Activated T-cell treated with anti-CD3 and anti-CD28 coated beads, Interleukin-2, amount 50 U/mL, for 24 hours (primary cell): ENCODE data around the gene APLN.

Experiments
- DNase-seq: peaks from one replicate; pipeline ENCODE4 v3.0.0-alpha.2; 2020
- H3K27ac Mint-ChIP-seq: 2 replicates; pipeline ENCODE4 v1.8.0; 2020; ENCODE audit warnings: mild to moderate bottlenecking, mixed read lengths
- H3K27me3 Mint-ChIP-seq: 2 replicates; pipeline ENCODE4 v1.8.0; 2020; ENCODE audit warnings: mixed read lengths
- H3K36me3 Mint-ChIP-seq: 2 replicates; pipeline ENCODE4 v1.8.0; 2020; ENCODE audit warnings: low read depth, mixed read lengths
- H3K4me1 Mint-ChIP-seq: 2 replicates; pipeline ENCODE4 v1.8.0; 2020; ENCODE audit warnings: low read depth, mixed read lengths
- H3K4me3 Mint-ChIP-seq: 2 replicates; pipeline ENCODE4 v1.8.0; 2020; ENCODE audit warnings: mild to moderate bottlenecking, moderate library complexity, mixed read lengths
- H3K9me3 Mint-ChIP-seq: 2 replicates; pipeline ENCODE4 v1.8.0; 2020; ENCODE audit warnings: mixed read lengths

The APLN gene

DNA sequence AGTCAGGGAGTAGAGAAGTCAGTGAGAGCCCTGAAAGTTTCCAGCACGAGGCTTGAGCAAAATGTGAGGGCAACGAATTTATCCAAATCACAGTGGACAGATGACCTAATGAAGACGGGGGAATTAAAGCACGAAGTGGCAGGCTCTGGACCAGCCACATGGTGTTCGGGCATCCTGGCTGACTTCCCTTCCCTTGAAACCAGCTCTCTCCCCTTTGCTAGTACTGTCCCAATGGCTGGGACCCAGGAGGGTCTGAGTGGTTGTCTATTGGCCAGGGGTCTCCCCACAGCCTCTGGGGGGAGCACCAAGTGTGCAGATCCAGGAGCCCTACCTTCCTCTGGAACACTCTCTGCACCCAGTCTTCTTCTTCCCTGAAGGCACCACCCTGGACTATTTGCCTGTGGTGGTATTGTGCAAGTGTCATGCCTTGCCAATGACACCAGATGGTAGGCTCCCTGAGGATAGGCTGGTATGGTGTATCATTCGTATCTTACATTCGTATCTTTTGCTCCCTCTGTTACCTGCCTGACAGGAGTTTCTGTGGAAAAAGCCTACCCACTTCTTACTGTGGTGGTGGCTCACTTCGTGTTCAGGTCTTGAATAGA is 2.1 kb downstream of the APLN start:
- H3K36me3 Mint-ChIP-seq, result no peaks in the 10 kb centered on the region
- no peaks in the 10 kb centered on the region for H3K9me3 Mint-ChIP-seq
- H3K4me3 Mint-ChIP-seq, result no peak overlapping the region
- no peak overlapping the region for H3K27ac Mint-ChIP-seq
- peaks cover 10% of the 10 kb centered on the region for H3K4me1 Mint-ChIP-seq
- H3K27me3 Mint-ChIP-seq, result peaks cover 55% of the 10 kb centered on the region
- no peak for DNase-seq

DNA sequence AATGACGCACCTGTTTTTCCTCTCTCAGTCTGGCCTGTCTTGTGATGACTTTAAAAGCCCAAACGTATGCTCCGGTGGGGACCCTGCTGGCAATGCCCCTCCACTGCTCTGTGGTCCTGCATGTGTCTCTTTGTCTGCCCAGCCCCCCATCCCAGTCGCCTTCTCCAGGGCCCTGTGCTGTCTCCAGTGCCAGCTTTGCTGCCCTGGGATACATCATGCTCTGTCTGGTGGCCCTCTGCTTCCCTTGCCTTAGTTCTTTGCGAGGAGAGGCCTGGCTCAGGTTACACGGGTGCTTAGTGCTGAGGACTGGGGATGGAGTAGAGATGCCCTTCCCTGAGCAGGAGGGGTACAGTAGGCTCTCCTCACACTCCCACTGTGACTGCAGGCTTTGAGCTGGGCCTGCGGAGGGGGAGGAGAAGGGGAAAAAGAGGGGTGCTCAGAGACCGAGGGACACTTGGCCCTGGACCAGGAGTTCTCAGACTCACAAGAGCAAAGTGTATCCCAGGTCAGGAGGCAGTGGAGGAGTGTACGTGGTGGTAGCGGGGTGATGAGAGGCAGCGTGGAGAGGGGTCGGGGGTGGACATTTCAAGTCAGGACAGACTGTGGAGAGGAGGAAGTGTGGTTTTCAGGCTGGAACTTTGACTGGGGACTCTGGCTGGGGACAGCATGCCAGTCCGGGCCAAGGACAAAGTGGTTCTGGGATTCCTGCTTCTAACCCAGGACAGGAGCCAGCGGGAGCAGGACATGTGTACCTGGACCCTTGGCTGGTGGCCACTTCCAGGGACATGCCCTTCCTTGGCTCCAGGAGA is 2.8 kb downstream of the APLN start:
- Mint-ChIP-seq H3K27ac (no peak overlapping the region), H3K9me3 (no peaks in the 10 kb centered on the region), H3K4me1 (peaks cover 10% of the 10 kb centered on the region), H3K36me3 (no peaks in the 10 kb centered on the region), H3K27me3 (peaks cover 59% of the 10 kb centered on the region), H3K4me3 (no peak overlapping the region)
- DNase-seq, result no peak

DNA sequence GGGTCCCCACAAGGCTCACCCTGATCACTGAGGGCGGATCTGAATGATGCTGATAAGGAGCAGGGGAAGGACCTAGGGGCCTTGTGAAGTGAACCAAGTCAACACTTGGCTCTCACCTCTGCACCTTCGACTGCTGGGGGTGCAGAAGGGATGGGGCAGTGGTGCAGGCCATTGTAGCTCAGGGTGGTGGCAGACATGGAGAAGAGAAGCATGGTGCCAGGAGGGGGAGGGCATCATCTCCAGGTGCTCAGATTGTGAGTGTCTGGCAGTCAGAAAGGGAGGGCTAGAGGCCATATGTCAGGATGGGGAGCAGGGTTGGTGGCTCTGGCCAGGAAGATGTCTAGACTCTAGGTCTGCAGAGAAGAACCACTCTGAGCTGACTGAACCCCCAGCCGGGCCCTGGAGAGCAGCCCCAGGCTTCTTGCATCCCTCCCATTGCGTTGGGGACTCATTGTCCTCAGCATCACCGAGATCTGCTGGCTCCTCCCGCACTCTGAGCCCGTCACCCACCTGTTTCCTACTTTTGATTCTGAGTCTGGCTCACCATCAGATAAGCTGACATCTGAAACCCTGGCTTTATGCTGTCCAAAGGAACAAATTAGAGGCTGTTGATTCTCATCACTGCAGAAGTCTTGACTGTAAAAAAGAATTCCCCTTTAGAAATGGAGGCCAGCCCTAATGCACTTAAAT is 3.8 kb downstream of the APLN start:
- Mint-ChIP-seq H3K27me3 (peaks cover 59% of the 10 kb centered on the region), H3K36me3 (no peaks in the 10 kb centered on the region), H3K27ac (no peak overlapping the region), H3K4me3 (no peak overlapping the region), H3K9me3 (no peaks in the 10 kb centered on the region), H3K4me1 (peaks cover 10% of the 10 kb centered on the region)
- DNase-seq, result no peak

DNA sequence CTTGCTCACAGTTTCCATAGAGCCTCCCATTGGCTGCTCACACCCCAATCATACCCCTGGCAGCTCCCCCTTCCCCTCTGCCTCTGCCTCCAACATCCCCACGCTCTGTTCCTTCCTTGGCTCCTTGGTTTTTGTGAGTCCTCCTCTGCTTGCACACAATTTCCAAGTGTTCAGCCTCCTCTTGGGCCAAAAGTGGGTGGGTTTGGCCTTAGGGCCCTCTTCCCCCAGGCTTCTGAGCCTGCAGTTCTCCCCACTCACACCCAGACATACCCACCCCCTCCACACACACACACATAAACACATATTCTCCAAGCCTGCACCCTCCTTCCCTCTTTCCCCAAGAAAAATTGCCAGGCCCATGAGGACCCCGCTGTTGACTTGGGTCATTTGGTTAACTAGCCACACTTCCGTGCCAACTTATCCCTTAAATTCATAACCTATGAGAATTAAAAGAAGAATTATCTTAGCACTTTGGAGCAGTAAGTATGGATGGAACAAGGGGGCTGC is 4.5 kb downstream of the APLN start:
- no peak for DNase-seq

DNA sequence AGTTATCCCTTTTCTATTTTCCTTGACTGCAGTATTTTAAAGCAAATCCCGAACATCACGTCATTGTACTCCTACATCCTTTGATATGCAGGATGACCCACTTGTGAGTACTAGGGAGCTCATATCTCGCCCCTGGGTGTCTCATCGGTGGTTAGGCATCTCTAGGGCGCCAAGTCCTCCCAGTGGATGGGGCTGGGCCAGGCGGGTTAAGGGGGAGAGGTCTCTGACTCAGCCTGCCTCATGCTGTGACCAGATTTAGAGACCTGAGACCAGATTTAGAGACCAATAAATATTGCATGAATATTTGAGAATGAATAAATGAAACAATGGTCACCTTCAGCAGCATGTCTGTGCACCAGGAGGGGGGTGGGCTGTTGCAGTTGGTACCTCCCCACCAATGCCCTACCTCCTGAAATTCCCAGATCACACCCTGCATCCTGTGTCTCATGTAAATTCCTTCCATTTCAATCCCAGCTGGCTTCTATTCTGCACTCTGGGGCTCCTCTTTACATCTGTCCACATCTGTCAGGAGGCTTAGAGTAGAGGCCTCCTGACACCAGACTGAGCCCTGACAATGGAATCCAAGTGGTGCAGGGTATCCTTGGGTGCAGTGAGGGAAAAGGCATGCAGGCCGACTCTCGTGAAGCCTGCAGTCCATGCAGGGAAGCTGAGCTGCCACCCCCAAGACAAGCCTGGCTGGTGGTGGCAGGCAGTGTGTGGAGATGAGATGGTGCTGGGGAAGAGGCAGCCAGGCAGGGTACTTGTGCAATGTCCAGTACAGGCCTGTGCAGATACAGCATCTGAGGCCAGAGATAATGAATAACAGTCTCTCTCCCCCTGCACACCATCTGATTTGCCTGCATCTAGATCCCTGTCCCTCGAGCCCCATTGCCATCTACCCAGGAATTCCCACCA is 5.2 kb downstream of the APLN start:
- DNase-seq, result no peak
- Mint-ChIP-seq H3K36me3 (no peaks in the 10 kb centered on the region), H3K4me3 (no peak overlapping the region), H3K4me1 (peaks cover 3% of the 10 kb centered on the region), H3K9me3 (no peaks in the 10 kb centered on the region), H3K27me3 (peaks cover 57% of the 10 kb centered on the region), H3K27ac (no peak overlapping the region)

More for the DNA sequence above, 4.5 kb downstream of the APLN start:
- H3K36me3 Mint-ChIP-seq, result no peaks in the 10 kb centered on the region
- peaks cover 3% of the 10 kb centered on the region for H3K4me1 Mint-ChIP-seq
- H3K27me3 Mint-ChIP-seq, result peaks cover 53% of the 10 kb centered on the region
- no peaks in the 10 kb centered on the region for H3K9me3 Mint-ChIP-seq
- no peak overlapping the region for H3K27ac Mint-ChIP-seq
- no peak overlapping the region for H3K4me3 Mint-ChIP-seq

DNA sequence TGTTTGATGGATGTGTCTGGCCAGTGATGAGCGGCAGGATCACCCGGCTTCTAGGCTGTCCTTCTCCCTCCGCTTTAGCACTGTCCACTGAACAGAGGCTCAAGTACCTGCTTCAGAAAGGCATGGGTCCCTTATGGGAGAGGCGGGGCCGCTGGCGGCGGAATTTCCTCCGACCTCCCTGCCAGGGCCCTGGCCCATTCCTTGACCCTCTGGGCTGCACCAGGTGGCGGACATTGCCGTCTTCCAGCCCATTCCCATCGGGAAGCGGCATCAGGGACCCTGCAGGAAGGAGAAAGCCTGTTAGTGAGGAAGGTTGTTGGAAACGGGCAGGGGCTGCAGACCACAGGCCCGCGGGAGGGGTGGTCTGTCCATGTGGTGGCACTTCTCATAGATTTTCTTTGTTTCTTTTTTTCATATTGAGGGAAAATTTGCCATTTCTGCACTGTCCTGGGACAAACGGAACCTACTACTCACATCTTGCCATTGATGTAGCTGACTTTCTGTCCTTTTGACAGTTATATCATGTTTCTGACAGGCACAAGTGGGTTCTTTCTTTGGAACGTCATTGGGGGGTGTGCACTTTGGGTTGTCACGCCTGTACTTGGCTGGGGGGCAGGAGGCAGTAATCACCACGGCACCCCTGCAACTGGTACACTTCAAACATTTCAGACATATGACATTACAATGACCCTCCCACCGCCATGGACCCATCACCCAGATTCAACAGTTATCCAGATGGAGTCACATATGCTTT is 6.1 kb downstream of the APLN start:
- Mint-ChIP-seq H3K27ac (no peak overlapping the region), H3K4me3 (no peak overlapping the region)

DNA sequence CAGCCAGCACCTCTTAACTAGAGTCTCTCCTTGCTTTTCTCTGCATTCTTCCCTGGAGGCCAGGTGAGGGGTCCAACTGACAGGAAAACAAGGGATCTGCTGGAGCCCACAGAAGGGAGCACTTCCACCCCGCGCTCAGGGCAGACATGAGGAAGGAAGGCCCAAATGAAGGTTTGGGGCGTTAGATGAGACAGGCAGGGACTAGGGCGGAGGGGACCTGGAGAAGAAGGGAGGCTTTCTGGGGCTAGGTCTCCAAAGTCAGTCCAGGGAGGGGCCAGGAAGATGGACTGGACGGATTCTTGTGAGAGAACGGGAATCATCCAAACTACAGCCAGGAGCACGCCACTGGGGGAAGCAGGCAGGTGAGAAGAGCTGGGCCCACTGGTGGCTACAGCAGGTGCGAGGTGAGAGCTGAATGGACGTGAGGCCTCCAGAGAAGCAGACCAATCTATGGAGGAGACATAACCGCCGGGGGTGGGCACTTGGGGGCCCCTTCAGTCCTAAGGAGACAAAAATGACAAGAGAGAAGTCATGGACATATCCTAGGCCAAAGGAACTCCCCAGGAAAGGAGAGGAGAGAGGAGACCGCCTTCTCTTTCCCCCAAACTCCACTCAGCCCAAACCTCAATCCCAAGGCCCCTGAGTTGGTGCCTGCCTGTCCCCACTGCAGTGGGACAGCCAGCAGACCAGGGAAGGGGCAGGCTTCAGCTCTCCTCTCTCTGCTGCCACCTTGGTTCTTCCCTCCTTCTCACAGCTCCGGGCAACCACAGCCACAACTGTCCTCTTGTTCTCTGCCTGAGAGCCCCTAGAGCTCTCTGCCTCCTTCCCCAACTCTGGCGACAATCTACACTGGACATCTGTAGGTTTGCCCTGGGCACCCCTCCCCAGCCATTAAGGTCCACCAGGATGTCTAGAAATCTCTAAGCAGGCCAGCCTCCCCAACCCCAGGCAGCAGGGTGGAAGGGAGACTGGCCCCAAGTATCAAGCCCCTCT is 7.0 kb downstream of the APLN start:
- Mint-ChIP-seq H3K9me3 (no peaks in the 10 kb centered on the region), H3K4me1 (no peaks in the 10 kb centered on the region), H3K27ac (no peak overlapping the region), H3K4me3 (no peak overlapping the region), H3K27me3 (peaks cover 50% of the 10 kb centered on the region), H3K36me3 (no peaks in the 10 kb centered on the region)
- no peak for DNase-seq

More for the DNA sequence above, 6.1 kb downstream of the APLN start:
- Mint-ChIP-seq H3K36me3 (no peaks in the 10 kb centered on the region), H3K27me3 (peaks cover 54% of the 10 kb centered on the region), H3K4me1 (peaks cover 3% of the 10 kb centered on the region), H3K9me3 (no peaks in the 10 kb centered on the region)
- no peak for DNase-seq

DNA sequence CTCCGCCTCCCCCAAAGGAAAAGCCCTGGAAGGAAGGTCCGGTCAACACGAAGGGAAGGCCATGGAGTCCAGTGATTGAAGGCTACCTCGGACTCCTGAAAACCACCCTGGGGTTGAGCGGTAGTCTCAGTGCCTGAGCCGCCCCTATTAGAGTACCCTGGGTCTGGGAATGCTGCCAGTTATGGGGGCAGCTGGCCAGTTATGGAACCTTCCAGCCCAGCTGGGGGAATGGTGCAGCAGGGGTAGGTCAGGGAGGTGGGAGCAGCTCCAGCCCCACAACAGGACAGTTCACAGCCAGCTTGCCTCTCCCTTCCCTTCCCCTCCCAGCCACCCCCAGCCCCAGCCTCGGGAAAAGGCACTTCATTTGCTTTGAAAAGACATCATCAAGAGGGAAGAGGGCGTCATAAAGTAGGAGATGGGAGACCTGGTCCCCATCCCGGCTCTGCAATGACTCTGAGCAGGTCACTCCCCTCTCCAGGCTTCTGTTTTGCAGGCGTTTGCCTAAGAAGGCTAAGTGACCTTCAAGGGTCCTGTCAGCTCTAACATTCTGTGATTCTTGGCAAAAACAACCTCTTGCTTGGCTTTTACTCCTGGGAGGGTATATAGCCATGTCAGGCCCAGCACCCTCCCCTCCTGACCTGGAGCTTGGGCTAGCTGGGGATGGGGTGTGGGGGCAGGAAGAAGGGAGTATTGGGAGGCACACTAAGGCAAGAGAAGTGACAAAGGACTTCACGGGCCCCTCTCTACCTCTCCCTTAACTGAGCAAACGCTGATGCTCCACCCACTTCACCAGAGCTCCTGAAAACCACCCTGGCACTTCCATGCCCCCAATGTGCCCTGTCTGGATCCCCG is 8.0 kb downstream of the APLN start:
- Mint-ChIP-seq H3K9me3 (no peaks in the 10 kb centered on the region), H3K27ac (no peak overlapping the region), H3K36me3 (no peaks in the 10 kb centered on the region), H3K27me3 (peaks cover 43% of the 10 kb centered on the region), H3K4me3 (no peak overlapping the region), H3K4me1 (no peaks in the 10 kb centered on the region)
- no peak for DNase-seq

DNA sequence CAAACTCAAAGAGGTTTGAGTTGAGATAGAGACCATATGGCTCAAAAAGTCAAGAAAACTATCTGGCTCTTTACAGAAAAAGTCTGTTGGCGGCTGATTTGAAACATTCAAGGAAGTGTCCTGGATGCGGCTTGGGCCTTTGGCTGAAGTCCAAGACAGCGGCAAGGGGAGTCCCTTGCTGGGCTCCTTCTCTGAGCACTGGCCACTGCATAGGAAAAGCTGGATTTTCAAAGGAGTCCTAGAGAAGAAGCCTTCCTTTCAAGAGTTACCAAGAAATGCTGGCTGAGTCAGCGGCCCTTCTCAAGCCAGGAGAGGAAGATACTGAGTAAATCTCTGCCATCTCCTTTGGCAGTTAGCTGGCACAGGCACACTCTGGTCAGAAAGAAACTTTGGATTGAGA is 12.1 kb downstream of the APLN start:
- H3K9me3 Mint-ChIP-seq, result no peaks in the 10 kb centered on the region
- no peak for DNase-seq
- H3K4me3 Mint-ChIP-seq, result no peak overlapping the region
- no peaks in the 10 kb centered on the region for H3K4me1 Mint-ChIP-seq
- H3K27ac Mint-ChIP-seq, result no peak overlapping the region
- H3K27me3 Mint-ChIP-seq, result peaks cover 37% of the 10 kb centered on the region
- H3K36me3 Mint-ChIP-seq, result no peaks in the 10 kb centered on the region

DNA sequence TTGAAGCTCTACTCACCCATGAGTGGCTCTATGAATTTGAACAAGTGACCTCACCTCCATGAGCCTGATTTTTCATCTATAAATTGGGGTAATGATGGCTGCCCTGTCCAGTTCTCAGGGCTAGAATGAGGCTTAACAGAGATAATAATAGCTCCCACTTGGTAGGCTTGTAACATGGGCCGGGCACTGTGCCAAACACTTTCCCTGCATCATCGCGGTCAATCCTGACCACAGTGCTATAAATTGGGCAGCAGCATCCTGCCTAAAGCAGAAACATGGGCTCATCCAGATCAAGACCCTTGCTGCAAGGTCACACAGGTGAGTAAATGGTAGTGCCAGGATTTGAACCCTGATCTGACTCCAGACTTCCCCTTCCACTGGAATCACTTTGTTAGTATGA is 12.8 kb downstream of the APLN start:
- Mint-ChIP-seq H3K9me3 (no peaks in the 10 kb centered on the region), H3K4me3 (no peak overlapping the region), H3K36me3 (no peaks in the 10 kb centered on the region), H3K27ac (no peak overlapping the region), H3K27me3 (peaks cover 33% of the 10 kb centered on the region), H3K4me1 (peaks cover 2% of the 10 kb centered on the region)
- DNase-seq, result no peak

DNA sequence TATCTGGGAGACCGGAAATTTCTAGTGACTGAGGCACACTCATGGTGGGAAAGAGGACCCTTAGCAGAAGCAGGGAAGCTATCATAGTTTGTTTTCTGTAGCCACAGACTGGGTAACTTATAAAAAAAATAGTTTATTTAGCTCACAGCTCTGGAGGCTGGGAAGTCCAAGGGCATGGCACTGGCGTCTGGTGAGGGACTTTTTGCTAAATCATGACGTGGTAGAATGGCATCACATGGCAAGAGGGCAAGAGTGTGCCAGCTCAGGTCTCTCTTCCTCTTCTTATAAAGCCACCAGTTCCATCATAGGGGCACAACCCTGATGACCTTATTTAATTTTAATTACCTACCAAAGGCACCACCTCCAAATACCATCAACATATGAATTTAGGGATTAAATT is 13.3 kb downstream of the APLN start:
- Mint-ChIP-seq H3K27me3 (peaks cover 33% of the 10 kb centered on the region), H3K4me3 (no peak overlapping the region), H3K27ac (no peak overlapping the region), H3K9me3 (no peaks in the 10 kb centered on the region), H3K36me3 (no peaks in the 10 kb centered on the region), H3K4me1 (peaks cover 2% of the 10 kb centered on the region)
- DNase-seq, result no peak

DNA sequence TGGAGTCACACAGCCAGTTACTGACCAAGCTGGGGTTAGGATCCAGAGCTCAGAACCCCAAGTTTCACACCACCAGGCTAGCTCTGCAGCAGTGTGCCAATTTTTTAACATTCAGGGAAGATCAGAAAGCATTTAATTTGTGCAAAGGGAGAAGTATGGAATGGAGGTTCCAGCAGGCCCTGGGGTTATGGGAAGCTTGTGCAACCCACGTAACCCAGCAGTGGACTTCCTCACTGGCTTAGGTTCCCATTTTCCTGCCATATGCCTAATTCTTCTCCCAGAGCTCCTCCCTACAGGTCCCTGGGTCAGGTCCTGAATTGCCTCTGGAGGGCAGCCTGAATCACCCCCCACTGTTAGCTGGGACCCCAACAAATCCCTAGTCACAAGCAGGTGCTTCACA is 14.0 kb downstream of the APLN start:
- H3K27ac Mint-ChIP-seq, result no peak overlapping the region
- H3K27me3 Mint-ChIP-seq, result peaks cover 33% of the 10 kb centered on the region
- DNase-seq, result no peak
- H3K9me3 Mint-ChIP-seq, result no peaks in the 10 kb centered on the region
- H3K36me3 Mint-ChIP-seq, result no peaks in the 10 kb centered on the region
- no peak overlapping the region for H3K4me3 Mint-ChIP-seq
- H3K4me1 Mint-ChIP-seq, result peaks cover 2% of the 10 kb centered on the region
